Renal cortex interstitium (tissue), 11 donors: ENCODE measurements around the gene IFITM1. TPM values are rescaled to one million over a fixed set of nuclear protein-coding genes. Genes with fewer than 3 reads are reported as not detected.

Experiments used
- DNase-seq, 11 donors: peaks; one replicate each; pipeline ENCODE4 v3.0.0-alpha.2; 2013; ENCODE audit warnings: low read depth in 9 of 11, low spot score in 4 of 11; ENCODE audit errors: extremely low read depth in 1 of 11
- polyA plus RNA-seq, 3 donors: library from polyadenylated mRNA; unstranded; fragments of 120-200 nt; gene quantifications; one replicate each; pipeline ENCODE4 v1.2.1, GENCODE V29; 2013; ENCODE audit not compliant: insufficient read length in 3 of 3

The IFITM1 gene
- polyA plus RNA-seq, 3 donors: 36.7 to 47.9 (median 42.5) TPM

DNA sequence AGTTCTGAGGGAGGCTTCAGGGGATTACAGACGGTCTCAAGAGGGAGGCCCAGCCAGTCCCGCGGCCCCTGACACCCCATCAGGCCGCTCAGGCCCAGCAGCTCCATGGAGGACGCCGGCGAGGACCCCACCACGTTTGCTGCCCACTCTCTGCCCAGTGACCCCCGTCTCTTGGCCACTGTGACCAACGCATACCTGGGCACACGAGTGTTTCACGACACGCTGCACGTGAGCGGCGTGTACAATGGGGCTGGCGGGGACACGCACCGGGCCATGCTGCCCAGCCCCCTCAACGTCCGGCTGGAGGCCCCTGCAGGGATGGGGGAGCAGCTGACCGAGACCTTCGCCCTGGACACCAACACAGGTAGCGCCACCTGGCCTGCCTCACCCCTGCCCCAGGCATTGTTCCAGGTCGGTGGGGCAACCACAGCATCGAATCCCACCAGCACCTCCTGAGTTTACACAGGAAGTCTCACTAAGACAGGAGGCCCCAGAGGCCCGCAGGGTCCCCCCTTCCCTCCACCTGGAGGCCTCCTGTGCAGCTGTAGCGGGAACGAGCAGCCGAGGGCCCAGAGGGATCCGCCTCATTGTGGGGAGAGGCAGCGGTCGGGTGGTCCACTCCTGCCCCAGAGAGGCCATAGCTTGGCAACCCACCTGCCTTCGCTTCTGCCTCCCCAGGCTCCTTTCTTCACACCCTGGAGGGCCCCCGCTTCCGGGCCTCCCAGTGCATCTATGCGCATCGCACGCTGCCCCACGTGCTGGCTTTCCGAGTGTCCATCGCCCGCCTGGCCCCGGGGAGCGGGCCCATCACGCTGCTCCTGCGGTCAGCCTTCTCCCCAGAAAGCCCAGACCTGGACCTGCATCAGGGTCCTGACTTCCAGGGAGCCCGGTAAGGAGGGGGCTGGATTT lies 23.9 kb upstream of the IFITM1 start:
- DNase-seq: no peak

- DNase-seq: no peak
Observed at GRCh38 chr11:290621-291231, 23.1 kb upstream of the IFITM1 start.

DNA sequence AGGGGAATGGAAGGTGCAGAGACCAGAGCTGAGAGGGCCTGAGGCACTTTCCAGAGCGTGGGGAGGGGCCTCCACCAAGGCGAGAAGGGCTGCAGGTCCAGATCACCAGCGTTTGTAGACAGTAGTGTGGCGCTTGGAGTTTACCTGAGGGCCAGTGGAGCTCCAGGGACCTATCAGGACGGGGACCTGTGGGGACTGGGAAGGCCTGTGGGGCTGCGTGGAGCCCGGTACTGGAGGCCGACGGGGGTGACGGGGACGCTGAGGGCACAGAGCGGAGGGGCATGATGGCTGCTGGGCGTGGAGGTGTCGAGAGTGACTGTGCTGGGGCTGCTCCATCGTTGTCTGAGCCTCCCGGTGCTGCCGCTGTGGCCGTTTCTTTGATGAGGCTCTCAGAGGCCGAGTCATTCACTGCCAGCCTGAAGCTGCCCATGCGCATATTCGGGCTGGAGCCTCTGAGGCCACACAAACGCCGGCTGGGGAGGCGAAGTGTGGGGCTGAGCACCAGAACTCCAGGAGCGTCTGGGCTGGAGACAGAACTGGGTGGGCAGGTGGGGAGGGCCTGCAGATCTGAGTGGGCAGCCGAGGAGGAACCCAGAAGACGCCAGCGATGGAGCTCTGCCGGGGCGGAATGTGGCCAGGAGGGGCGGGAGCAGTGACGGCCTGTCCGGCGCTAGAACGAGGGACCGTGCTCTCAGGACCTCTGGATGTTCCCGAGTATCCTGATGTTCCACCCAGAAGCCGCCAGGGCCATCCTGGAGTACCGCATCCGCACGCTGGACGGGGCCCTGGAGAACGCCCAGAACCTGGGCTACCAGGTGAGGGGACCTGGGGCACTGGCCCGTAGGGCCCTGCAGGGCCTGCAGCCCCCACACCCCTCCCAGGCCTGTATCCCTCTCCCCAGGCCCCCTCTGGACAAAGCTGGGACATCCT lies 22.3 kb upstream of the IFITM1 start:
- no peak for DNase-seq

- no peak for DNase-seq
Observed at GRCh38 chr11:292211-293121, 21.4 kb upstream of the IFITM1 start.

GRCh38 chr11:293271-293851 lies 20.5 kb upstream of the IFITM1 start:
- DNase-seq: no peak

GRCh38 chr11:293852-294661 lies 19.8 kb upstream of the IFITM1 start:
- no peak for DNase-seq

DNA sequence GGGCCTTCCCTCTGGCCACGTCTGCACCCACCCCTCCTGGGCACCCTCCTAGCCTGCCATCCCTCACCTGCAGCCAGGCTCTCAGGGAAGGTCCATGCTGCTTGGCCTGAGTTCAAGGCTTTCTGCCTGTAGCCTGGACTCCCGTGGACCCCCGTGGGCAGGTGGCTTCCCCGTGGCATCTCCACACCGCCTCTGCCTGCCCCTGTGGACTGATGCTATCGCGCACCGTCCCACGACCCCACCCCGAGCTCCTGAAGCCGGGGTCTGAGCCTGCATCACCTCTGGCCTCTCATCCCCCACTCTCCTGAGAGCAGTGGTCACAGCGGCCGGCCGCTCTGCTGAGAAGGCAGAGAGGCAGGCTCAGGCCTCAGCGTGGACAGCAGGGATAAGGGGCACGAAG lies 19.1 kb upstream of the IFITM1 start:
- DNase-seq: no peak

GRCh38 chr11:295351-296170 lies 18.3 kb upstream of the IFITM1 start:
- DNase-seq: no peak

DNA sequence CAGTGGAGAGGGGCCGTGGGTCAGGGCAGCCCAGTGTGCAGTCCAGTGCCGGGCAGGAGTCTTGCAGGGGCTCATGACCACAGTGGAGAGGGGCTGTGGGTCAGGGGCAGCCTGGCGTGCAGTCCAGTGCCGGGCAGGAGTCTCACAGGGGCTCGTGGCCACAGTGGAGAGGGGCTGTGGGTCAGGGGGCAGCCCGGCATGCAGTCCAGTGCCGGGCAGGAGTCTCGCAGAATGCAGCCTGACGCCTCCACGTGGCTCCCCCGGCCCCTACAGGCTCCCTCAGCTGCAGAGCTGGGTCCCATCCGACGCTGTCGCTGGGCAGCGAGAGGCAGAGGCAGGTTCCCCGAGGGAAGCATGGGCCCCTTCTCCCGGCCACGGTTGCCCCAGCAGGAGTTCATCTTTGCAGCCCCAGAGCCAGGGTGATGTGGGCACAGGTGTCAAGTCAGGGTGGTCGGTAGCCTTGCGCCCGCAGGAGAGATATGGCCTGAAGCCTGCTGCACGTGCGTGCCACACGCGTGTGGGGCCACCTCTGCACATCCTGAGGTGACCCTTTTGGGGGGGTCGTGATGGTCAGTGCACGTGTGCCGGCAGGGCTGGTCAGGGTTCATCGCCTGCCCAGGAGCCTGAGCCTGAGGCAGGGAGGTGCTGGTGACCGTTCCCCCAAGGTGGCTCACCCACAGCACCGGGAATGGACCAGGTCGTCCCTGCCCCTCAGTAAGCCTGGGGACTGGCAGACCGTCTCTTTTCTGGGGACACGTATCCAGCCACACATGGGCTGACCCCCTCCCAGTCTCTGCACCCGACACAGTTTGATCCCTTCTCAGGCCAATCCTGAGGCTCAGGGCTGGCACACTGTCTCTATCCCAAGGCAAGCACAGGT lies 17.4 kb upstream of the IFITM1 start:
- DNase-seq: no peak

GRCh38 chr11:297051-297585 lies 16.7 kb upstream of the IFITM1 start:
- DNase-seq: no peak

- no peak for DNase-seq
Observed at GRCh38 chr11:297586-298405, 16.0 kb upstream of the IFITM1 start.

- no peak for DNase-seq
Observed at GRCh38 chr11:298406-299065, 15.3 kb upstream of the IFITM1 start.

DNA sequence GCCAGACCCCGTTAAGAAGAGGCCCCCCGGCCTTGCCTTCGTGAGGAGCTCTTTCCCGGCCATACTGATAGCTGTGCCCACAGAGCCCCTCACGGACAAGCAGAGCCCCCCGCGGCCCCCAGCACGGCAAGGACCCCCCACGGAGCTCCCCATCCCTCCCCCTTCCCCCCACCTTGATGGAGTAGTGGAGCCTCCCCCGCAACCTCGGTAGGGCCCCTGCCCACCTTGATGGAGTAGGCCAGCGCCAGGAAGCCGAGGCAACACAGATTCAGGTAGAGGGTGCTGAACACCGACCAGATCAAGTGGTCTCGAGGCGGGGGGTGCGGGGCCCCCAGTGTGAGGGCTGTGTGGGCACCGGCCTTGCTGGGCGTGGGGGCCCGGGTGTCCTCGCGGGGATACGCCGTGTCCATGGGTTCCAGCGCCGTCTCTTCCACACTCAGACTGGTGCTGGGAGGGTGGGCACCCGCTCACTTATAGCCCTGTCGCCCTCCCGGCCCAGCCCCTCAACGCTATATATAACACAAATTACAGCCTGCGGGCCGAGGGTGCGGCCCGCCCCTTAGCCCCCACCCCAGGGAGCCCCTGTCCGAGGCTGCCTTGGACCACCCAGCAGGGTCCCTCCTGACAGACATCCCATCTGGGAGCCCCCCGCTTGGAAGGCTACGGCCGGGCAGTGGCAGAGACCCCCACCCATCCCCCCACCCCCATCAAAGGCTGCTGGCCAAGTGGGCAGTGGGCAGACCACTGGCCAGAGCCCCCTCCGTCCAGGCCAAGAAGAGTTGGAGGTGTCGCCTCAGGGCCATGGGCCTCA lies 14.6 kb upstream of the IFITM1 start, which contains the start of gene IFITM5:
IFITM5 (minus strand) TSS at position 446 of the 811 bp plus-strand sequence; CDS start at position 410, 36 bp downstream.
- DNase-seq: no peak
